HepG2 (cell line): ENCODE measurements around the gene CFAP70. TPM values are rescaled to one million over a fixed set of nuclear protein-coding genes. Genes with fewer than 3 reads are reported as not detected.

Experiments used
- CHD4 ChIP-seq: fragments of 200-600 bp; sonication (generic); IDR thresholded peaks from 2 replicates; pipeline ENCODE4 v1.7.0; 2017; ENCODE audit warnings: mild to moderate bottlenecking, low read length, borderline replicate concordance
- GATAD1 ChIP-seq: IDR thresholded peaks from 2 replicates; pipeline ENCODE4 v1.6.1; 2016; ENCODE audit warnings: missing genetic modification reagents, missing compliant biosample characterization
- HHEX ChIP-seq: IDR thresholded peaks from 2 replicates; pipeline ENCODE4 v1.6.1; 2016; ENCODE audit warnings: control low read depth
- HNRNPUL1 ChIP-seq: fragments of 200-400 bp; formaldehyde crosslinking; IDR thresholded peaks from 2 replicates; pipeline ENCODE4 v1.6.1; 2017; ENCODE audit warnings: low read depth, mild to moderate bottlenecking, low read length, moderate library complexity
- HOXD1 ChIP-seq: sonication (generic); formaldehyde crosslinking; IDR thresholded peaks from 2 replicates; pipeline ENCODE4 v1.5.0; 2020; ENCODE audit warnings: missing genetic modification reagents
- LBX2 ChIP-seq: sonication (generic); formaldehyde crosslinking; IDR thresholded peaks from 2 replicates; pipeline ENCODE4 v1.5.0; 2020; ENCODE audit warnings: missing genetic modification reagents, mild to moderate bottlenecking, borderline replicate concordance
- MAZ ChIP-seq, 2 experiments: sonication (generic) in 1 of 2; formaldehyde crosslinking in 1 of 2; IDR thresholded peaks; 2 replicates each; pipeline versions ENCODE4 v1.5.0 to v1.6.1; 2012 to 2020; ENCODE audit warnings: low read depth in 2 of 2, mild to moderate bottlenecking in 2 of 2, borderline replicate concordance in 1 of 2, improper control_type of control experiment in 1 of 2, low read length in 1 of 2, missing genetic modification reagents in 1 of 2, moderate library complexity in 1 of 2
- SOX6 ChIP-seq, 2 experiments: fragments of 450-650 bp in 1 of 2; sonication (generic) in 1 of 2; formaldehyde crosslinking in 1 of 2; IDR thresholded peaks; 2 replicates each; pipeline versions ENCODE4 v1.4.0 to v1.6.1; 2017 to 2020; ENCODE audit warnings: antibody characterized with exemption in 1 of 2, mild to moderate bottlenecking in 1 of 2, missing genetic modification reagents in 1 of 2
- THAP9 ChIP-seq: sonication (generic); formaldehyde crosslinking; IDR thresholded peaks from 2 replicates; pipeline ENCODE4; 2020; ENCODE audit warnings: missing genetic modification reagents, mild to moderate bottlenecking, borderline replicate concordance
- XRCC5 ChIP-seq: fragments of 200-400 bp; formaldehyde crosslinking; optimal IDR thresholded peaks from 2 replicates; pipeline ENCODE3; 2017; ENCODE audit warnings: mild to moderate bottlenecking, low read length
- ZMYM4 ChIP-seq: sonication (generic); formaldehyde crosslinking; IDR thresholded peaks from 2 replicates; pipeline ENCODE4 v1.8.1; 2023; ENCODE audit warnings: mild to moderate bottlenecking, missing genetic modification reagents
- ZNF264 ChIP-seq: sonication (generic); formaldehyde crosslinking; IDR thresholded peaks from 2 replicates; pipeline ENCODE4 v1.4.0; 2020; ENCODE audit warnings: missing genetic modification reagents
- ZNF337 ChIP-seq: sonication (generic); formaldehyde crosslinking; IDR thresholded peaks from 2 replicates; pipeline ENCODE4 v1.5.1; 2020; ENCODE audit warnings: missing genetic modification reagents, low read depth, mild to moderate bottlenecking, borderline replicate concordance
- ZNF451 ChIP-seq: sonication (generic); formaldehyde crosslinking; IDR thresholded peaks from 2 replicates; pipeline ENCODE4 v1.5.0; 2020; ENCODE audit warnings: mild to moderate bottlenecking, missing genetic modification reagents
- ZNF572 ChIP-seq: sonication (generic); formaldehyde crosslinking; IDR thresholded peaks from 2 replicates; pipeline ENCODE4 v1.5.1; 2020; ENCODE audit warnings: mild to moderate bottlenecking, missing genetic modification reagents
- ZNF639 ChIP-seq: conservative IDR thresholded peaks from 2 replicates; pipeline ENCODE4 v1.6.1; 2018; ENCODE audit warnings: missing genetic modification reagents
- ZNF703 ChIP-seq: sonication (generic); formaldehyde crosslinking; IDR thresholded peaks from 2 replicates; pipeline ENCODE4 v1.5.1; 2020; ENCODE audit warnings: missing genetic modification reagents, mild to moderate bottlenecking, moderate library complexity, borderline replicate concordance
- ZNF770 ChIP-seq: sonication (generic); formaldehyde crosslinking; IDR thresholded peaks from 2 replicates; pipeline ENCODE4 v1.5.0; 2020; ENCODE audit warnings: mild to moderate bottlenecking, missing genetic modification reagents
- ZNF776 ChIP-seq: sonication (generic); formaldehyde crosslinking; IDR thresholded peaks from 2 replicates; pipeline ENCODE4 v1.4.0; 2020; ENCODE audit warnings: mild to moderate bottlenecking, missing genetic modification reagents
- ZNF883 ChIP-seq: sonication (generic); formaldehyde crosslinking; IDR thresholded peaks from 2 replicates; pipeline ENCODE4 v1.5.1; 2020; ENCODE audit warnings: mild to moderate bottlenecking, missing genetic modification reagents; ENCODE audit errors: not compliant biosample characterization
- polyA plus RNA-seq, 8 experiments: library from polyadenylated mRNA; depleted of rRNA in 3 of 8; stranded (reverse) in 7 of 8; unstranded in 1 of 8; fragments of >200 nt; fragmentation: Illumina TruSeq in 4 of 8; extraction: Trizol in 4 of 8; gene quantifications; 2 replicates each; pipeline versions ENCODE4 v1.2.1 to v1.2.3, GENCODE V29; 2011 to 2016; ENCODE audit warnings: low read depth in 4 of 8, missing spikeins in 1 of 8, mixed read lengths in 1 of 8; ENCODE audit not compliant: insufficient read depth in 1 of 8
- total RNA-seq, 5 experiments: library from RNA; depleted of rRNA; stranded (reverse); fragments of >200 nt; fragmentation: Illumina TruSeq; extraction: Trizol; gene quantifications; 2 replicates each; pipeline ENCODE4 v1.2.3, GENCODE V29; 2016; ENCODE audit warnings: low read depth in 1 of 5

Gene CFAP70
- total and polyA plus RNA-seq, 2 of the 13 experiments (the other 11 are each of a cell fraction or from before 2014, with no cell fraction given), result 0.27 to 0.38 TPM

- no peak for TF ChIP-seq SOX6 (IDR thresholded peaks at IDR 0.05)
- TF ChIP-seq SOX6 (CRISPR knock-in tag; IDR thresholded peaks at IDR 0.05), result peak; percentile 46; the same call in 1 of the 2 replicates
- peak; percentile 66; the same call in 1 of the 2 replicates for TF ChIP-seq ZNF770 (CRISPR knock-in tag)
- TF ChIP-seq ZMYM4 (CRISPR knock-in tag), result peak; percentile 89
- no peak for TF ChIP-seq ZNF264 (CRISPR knock-in tag)
- no peak for TF ChIP-seq CHD4
- TF ChIP-seq ZNF572, result peak; percentile 76; the same call in 1 of the 2 replicates
- peak; percentile 71 for TF ChIP-seq GATAD1
- TF ChIP-seq LBX2 (CRISPR knock-in tag), result no peak
- TF ChIP-seq ZNF451 (CRISPR knock-in tag), result no peak
- TF ChIP-seq ZNF776, result no peak
- TF ChIP-seq XRCC5, result no peak
- TF ChIP-seq THAP9 (CRISPR knock-in tag), result no peak
- no peak for TF ChIP-seq MAZ (IDR thresholded peaks at IDR 0.05; ENCODE audit: borderline replicate concordance, low read depth, low read length)
- TF ChIP-seq MAZ (CRISPR knock-in tag; IDR thresholded peaks at IDR 0.05; ENCODE audit: low read depth), result no peak
- TF ChIP-seq ZNF703 (CRISPR knock-in tag), result no peak
- no peak for TF ChIP-seq ZNF337 (CRISPR knock-in tag)
- no peak for TF ChIP-seq HHEX (CRISPR knock-in tag)
- 0 out of 2 replicates have a peak, but pooled peaks have one; percentile 52 for TF ChIP-seq HOXD1 (CRISPR knock-in tag)
- no peak for TF ChIP-seq HNRNPUL1
- TF ChIP-seq ZNF639 (CRISPR knock-in tag), result no peak
- no peak for TF ChIP-seq ZNF883
These were observed at the start of gene CFAP70 (continued) for GRCh38 chr10:73358331-73359279.
